ENCODE measurements around the gene ADGRG3.

DNA sequence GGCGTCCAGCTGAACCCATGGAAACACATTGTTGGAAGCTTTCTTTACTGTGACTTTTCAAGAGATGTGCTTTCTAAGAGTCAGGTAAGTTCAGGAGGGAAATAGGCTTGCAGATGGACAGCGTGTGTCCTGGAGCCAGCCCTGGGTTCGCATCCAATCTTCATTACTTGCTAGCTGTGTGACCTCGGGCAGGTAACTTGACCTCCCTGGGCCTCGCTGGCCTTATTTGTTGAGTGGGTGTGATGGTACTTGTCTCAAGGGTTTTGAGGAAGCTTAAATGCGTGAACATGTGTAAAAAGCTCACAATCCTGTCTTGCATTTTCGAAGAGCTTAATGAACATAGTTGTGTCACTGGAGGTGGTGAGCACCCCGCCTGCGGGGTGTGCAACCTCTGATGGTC is 27.9 kb upstream of the ADGRG3 start:
- TF ChIP-seq, protein P1, sequence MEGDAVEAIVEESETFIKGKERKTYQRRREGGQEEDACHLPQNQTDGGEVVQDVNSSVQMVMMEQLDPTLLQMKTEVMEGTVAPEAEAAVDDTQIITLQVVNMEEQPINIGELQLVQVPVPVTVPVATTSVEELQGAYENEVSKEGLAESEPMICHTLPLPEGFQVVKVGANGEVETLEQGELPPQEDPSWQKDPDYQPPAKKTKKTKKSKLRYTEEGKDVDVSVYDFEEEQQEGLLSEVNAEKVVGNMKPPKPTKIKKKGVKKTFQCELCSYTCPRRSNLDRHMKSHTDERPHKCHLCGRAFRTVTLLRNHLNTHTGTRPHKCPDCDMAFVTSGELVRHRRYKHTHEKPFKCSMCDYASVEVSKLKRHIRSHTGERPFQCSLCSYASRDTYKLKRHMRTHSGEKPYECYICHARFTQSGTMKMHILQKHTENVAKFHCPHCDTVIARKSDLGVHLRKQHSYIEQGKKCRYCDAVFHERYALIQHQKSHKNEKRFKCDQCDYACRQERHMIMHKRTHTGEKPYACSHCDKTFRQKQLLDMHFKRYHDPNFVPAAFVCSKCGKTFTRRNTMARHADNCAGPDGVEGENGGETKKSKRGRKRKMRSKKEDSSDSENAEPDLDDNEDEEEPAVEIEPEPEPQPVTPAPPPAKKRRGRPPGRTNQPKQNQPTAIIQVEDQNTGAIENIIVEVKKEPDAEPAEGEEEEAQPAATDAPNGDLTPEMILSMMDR (IDR thresholded peaks at IDR 0.05) = no peak
- no peak for TF ChIP-seq POLR2A (IDR thresholded peaks at IDR 0.05)
